HepG2 (cell line): ENCODE results near the gene ARMC3. TPM values are rescaled to one million over a fixed set of nuclear protein-coding genes. Genes with fewer than 3 reads are reported as not detected.

Experiments used
- CBX1 ChIP-seq: IDR thresholded peaks from one replicate; pipeline ENCODE4 v1.6.1; 2016; ENCODE audit warnings: antibody characterized with exemption, low read depth
- HIVEP1 ChIP-seq: sonication (generic); formaldehyde crosslinking; IDR thresholded peaks from 2 replicates; pipeline ENCODE4 v1.4.0; 2020; ENCODE audit warnings: mild to moderate bottlenecking, missing genetic modification reagents
- IKZF1 ChIP-seq: fragments of 450-650 bp; IDR thresholded peaks from 2 replicates; pipeline ENCODE4 v1.7.1; 2016
- KDM5B ChIP-seq: sonication (generic); formaldehyde crosslinking; IDR thresholded peaks from 2 replicates; pipeline ENCODE4 v1.4.0; 2020; ENCODE audit warnings: missing genetic modification reagents, mild to moderate bottlenecking, borderline replicate concordance
- MAF1 ChIP-seq: sonication (generic); formaldehyde crosslinking; IDR thresholded peaks from 2 replicates; pipeline ENCODE4 v1.5.0; 2020; ENCODE audit warnings: missing genetic modification reagents, borderline replicate concordance
- MAFK ChIP-seq, 2 experiments: IDR thresholded peaks in 1 of 2; conservative IDR thresholded peaks in 1 of 2; 2 replicates each; pipeline ENCODE4 v1.6.1; 2011; ENCODE audit warnings: improper control_type of control experiment in 2 of 2, low read length in 2 of 2
- MYNN ChIP-seq: sonication (generic); formaldehyde crosslinking; IDR thresholded peaks from 2 replicates; pipeline ENCODE4 v1.4.0; 2020; ENCODE audit warnings: mild to moderate bottlenecking, low read depth, missing genetic modification reagents
- PPARG ChIP-seq: conservative IDR thresholded peaks from 2 replicates; pipeline ENCODE4 v1.6.1; 2016; ENCODE audit warnings: missing biosample characterization, missing genetic modification reagents
- SAP130 ChIP-seq: IDR thresholded peaks from 2 replicates; pipeline ENCODE4 v1.6.1; 2016; ENCODE audit warnings: low read depth
- TFDP2 ChIP-seq: sonication (generic); formaldehyde crosslinking; IDR thresholded peaks from 2 replicates; pipeline ENCODE4 v1.4.0; 2020; ENCODE audit warnings: missing genetic modification reagents
- THRA ChIP-seq: sonication (generic); formaldehyde crosslinking; IDR thresholded peaks from 2 replicates; pipeline ENCODE4 v1.4.0; 2020; ENCODE audit warnings: missing genetic modification reagents, borderline replicate concordance
- ZNF547 ChIP-seq: sonication (generic); formaldehyde crosslinking; IDR thresholded peaks from 2 replicates; pipeline ENCODE4 v1.5.1; 2020; ENCODE audit warnings: mild to moderate bottlenecking, missing genetic modification reagents
- ZNF550 ChIP-seq: sonication (generic); formaldehyde crosslinking; IDR thresholded peaks from 2 replicates; pipeline ENCODE4 v1.4.0; 2020; ENCODE audit warnings: mild to moderate bottlenecking, missing genetic modification reagents, borderline replicate concordance
- ZSCAN25 ChIP-seq: sonication (generic); formaldehyde crosslinking; IDR thresholded peaks from 2 replicates; pipeline ENCODE4 v1.8.0; 2022; ENCODE audit warnings: mild to moderate bottlenecking, missing genetic modification reagents
- polyA plus RNA-seq, 8 experiments: library from polyadenylated mRNA; depleted of rRNA in 3 of 8; stranded (reverse) in 7 of 8; unstranded in 1 of 8; fragments of >200 nt; fragmentation: Illumina TruSeq in 4 of 8; extraction: Trizol in 4 of 8; gene quantifications; 2 replicates each; pipeline versions ENCODE4 v1.2.1 to v1.2.3, GENCODE V29; 2011 to 2016; ENCODE audit warnings: low read depth in 4 of 8, missing spikeins in 1 of 8, mixed read lengths in 1 of 8; ENCODE audit not compliant: insufficient read depth in 1 of 8
- total RNA-seq, 5 experiments: library from RNA; depleted of rRNA; stranded (reverse); fragments of >200 nt; fragmentation: Illumina TruSeq; extraction: Trizol; gene quantifications; 2 replicates each; pipeline ENCODE4 v1.2.3, GENCODE V29; 2016; ENCODE audit warnings: low read depth in 1 of 5
- TF ChIP-seq, protein P1 (sequence below): sonication (generic); formaldehyde crosslinking; IDR thresholded peaks from 2 replicates; pipeline ENCODE4 v1.5.0; 2020; ENCODE audit warnings: mild to moderate bottlenecking, low read depth, missing genetic modification reagents, borderline replicate concordance
- TF ChIP-seq, protein P2 (sequence below): sonication (generic); formaldehyde crosslinking; IDR thresholded peaks from 2 replicates; pipeline ENCODE4 v1.4.0; 2020; ENCODE audit warnings: mild to moderate bottlenecking, missing genetic modification reagents

Gene ARMC3
- total and polyA plus RNA-seq, 2 of the 13 experiments (the other 11 are each of a cell fraction or from before 2014, with no cell fraction given) = not detected

DNA sequence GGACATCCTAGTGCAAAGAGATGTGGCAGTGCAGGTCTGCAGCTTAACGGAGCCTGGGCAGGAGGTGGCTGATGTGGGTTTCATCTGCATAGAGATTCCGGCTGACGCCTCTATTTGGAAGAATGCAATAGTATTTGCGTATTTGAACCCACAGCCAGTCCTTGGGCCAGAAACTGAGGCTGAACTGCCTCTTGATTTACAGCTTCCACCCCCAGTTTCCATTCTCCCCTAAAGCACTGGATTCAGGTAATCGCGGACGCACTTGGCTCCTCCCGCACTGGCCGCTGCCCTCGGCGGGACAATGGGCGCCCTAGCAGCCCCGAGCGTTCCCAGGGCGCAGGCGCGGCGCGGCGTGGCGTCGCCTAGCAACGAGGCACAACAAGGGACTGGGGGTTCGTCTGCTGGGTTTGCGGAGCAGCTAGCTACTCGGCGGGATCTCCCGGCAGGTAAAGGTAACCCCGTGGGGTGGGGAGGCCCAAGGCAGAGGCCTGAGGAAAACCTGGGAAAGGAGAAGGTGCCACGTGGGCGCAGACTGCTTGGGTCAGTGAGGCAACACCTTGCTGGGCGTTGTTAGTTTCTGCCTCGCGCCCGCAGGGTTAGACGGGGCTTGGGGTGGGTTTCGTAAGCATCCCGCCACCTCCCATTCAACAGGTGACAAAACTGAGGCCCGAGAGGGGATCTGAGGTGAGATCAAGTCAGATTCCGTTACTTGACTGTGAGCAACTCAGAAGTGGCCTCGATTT, at the start of gene ARMC3 (continued):
- TF ChIP-seq SAP130 (CRISPR knock-in tag) (peak; percentile 45), MAFK (conservative IDR thresholded peaks at IDR 0.05 in 1 of 2, IDR thresholded peaks at IDR 0.05 in 1 of 2; ENCODE audit: low read length in 2 of 2) (no peak), KDM5B (no peak; the same call in 1 of the 2 replicates), HIVEP1 (CRISPR knock-in tag) (no peak), ZNF547 (CRISPR knock-in tag) (no peak; the same call in 1 of the 2 replicates), PPARG (no peak), ZSCAN25 (CRISPR knock-in tag) (no peak), IKZF1 (no peak), MYNN (CRISPR knock-in tag) (no peak), CBX1 (no peak), ZNF550 (CRISPR knock-in tag) (no peak), THRA (no peak), MAF1 (CRISPR knock-in tag) (no peak), TFDP2 (CRISPR knock-in tag) (0 out of 2 replicates have a peak, but pooled peaks have one; percentile 36)
- TF ChIP-seq, protein P1, sequence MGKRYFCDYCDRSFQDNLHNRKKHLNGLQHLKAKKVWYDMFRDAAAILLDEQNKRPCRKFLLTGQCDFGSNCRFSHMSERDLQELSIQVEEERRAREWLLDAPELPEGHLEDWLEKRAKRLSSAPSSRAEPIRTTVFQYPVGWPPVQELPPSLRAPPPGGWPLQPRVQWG (CRISPR knock-in tag) = no peak
- TF ChIP-seq, protein P2, sequence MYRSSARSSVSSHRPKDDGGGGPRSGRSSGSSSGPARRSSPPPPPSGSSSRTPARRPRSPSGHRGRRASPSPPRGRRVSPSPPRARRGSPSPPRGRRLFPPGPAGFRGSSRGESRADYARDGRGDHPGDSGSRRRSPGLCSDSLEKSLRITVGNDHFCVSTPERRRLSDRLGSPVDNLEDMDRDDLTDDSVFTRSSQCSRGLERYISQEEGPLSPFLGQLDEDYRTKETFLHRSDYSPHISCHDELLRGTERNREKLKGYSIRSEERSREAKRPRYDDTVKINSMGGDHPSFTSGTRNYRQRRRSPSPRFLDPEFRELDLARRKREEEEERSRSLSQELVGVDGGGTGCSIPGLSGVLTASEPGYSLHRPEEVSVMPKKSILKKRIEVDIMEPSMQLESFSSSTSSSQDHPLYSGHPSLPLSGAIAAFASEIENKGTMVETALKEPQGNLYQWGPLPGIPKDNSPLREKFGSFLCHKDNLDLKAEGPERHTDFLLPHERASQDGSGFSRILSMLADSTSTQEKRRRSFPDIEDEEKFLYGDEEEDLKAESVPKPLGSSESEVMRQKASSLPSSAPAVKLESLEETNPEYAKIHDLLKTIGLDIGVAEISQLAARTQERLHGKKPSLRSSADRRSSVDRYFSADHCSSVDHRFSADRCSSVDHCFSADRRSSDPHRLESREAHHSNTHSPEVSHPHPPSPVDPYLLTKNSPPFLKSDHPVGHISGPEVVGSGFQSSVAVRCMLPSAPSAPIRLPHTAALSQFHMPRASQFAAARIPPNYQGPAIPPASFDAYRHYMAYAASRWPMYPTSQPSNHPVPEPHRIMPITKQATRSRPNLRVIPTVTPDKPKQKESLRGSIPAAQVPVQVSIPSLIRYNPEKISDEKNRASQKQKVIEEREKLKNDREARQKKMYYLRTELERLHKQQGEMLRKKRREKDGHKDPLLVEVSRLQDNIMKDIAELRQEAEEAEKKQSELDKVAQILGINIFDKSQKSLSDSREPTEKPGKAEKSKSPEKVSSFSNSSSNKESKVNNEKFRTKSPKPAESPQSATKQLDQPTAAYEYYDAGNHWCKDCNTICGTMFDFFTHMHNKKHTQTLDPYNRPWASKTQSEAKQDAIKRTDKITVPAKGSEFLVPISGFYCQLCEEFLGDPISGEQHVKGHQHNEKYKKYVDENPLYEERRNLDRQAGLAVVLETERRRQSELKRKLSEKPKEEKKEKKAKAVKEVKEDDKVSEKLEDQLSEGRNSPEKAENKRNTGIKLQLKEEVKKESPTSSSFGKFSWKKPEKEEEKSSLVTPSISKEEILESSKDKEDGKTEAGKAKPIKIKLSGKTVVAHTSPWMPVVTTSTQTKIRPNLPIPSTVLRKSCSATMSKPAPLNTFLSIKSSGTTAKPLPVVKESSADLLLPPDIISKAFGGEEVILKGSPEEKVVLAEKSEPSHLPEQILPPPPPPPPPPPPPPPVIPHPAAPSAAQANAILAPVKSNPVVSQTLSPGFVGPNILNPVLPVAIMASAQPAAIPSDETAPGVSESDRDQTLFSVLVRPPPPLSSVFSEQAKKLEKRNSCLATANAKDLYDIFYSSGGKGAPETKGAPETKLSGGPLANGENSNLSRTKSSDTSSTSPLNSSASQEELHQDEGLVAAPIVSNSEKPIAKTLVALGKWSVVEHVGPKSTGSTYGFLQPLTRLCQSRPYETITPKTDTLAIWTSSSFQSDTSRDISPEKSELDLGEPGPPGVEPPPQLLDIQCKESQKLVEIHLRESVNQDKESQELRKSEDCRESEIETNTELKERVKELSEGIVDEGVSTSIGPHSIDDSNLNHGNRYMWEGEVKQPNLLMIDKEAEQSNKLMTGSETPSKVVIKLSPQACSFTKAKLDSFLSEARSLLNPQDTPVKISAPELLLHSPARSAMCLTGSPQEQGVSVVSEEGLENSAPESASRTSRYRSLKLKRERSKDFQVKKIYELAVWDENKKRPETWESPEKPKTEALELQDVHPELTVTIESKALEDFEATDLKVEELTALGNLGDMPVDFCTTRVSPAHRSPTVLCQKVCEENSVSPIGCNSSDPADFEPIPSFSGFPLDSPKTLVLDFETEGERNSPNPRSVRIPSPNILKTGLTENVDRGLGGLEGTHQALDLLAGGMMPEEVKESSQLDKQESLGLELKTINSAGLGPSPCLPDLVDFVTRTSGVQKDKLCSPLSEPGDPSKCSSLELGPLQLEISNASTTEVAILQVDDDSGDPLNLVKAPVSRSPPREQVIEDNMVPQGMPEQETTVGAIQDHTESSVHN (CRISPR knock-in tag) = no peak
